HL-60 (cell line): ENCODE measurements around the gene FBXW4.

Experiments
- GABPA ChIP-seq: IDR thresholded peaks from 2 replicates; pipeline ENCODE4 v1.6.1; 2012; ENCODE audit warnings: low read depth
- POLR2AphosphoS5 ChIP-seq: IDR thresholded peaks from 2 replicates; pipeline ENCODE4 v1.6.1; 2012; ENCODE audit warnings: low read depth
- SPI1 ChIP-seq: IDR thresholded peaks from 2 replicates; pipeline ENCODE4 v1.6.1; 2012; ENCODE audit warnings: low read depth, mild to moderate bottlenecking, borderline replicate concordance
- TF ChIP-seq, protein P1 (sequence below): IDR thresholded peaks from one replicate; pipeline ENCODE4 v1.5.1; 2011; ENCODE audit warnings: low read length, control low read depth, inconsistent platforms; ENCODE audit not compliant: insufficient read depth
- TF ChIP-seq, protein P2 (sequence below): IDR thresholded peaks from 2 replicates; pipeline ENCODE4 v1.6.1; 2012; ENCODE audit warnings: low read depth; ENCODE audit not compliant: insufficient replicate concordance

DNA sequence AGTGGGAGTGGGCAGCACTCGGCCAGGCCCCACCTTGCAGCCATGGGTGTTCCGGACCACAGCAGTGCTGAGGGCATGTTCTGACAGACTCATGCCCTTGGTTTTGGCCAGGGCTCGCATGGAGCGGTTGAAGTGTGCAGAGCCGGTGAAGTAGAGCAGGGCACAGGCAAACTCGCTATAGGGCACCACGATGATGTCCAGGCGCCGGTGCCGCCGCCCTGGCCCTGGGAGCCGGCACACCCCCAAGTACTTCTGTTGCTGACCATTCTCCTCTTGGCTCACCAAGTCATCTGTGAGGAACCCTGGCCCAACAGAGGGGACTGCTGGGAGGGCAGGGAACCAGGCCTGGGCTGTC is 115.5 kb downstream of the FBXW4 start:
- TF ChIP-seq, protein P1, sequence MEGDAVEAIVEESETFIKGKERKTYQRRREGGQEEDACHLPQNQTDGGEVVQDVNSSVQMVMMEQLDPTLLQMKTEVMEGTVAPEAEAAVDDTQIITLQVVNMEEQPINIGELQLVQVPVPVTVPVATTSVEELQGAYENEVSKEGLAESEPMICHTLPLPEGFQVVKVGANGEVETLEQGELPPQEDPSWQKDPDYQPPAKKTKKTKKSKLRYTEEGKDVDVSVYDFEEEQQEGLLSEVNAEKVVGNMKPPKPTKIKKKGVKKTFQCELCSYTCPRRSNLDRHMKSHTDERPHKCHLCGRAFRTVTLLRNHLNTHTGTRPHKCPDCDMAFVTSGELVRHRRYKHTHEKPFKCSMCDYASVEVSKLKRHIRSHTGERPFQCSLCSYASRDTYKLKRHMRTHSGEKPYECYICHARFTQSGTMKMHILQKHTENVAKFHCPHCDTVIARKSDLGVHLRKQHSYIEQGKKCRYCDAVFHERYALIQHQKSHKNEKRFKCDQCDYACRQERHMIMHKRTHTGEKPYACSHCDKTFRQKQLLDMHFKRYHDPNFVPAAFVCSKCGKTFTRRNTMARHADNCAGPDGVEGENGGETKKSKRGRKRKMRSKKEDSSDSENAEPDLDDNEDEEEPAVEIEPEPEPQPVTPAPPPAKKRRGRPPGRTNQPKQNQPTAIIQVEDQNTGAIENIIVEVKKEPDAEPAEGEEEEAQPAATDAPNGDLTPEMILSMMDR: no peak
- TF ChIP-seq, protein P2, sequence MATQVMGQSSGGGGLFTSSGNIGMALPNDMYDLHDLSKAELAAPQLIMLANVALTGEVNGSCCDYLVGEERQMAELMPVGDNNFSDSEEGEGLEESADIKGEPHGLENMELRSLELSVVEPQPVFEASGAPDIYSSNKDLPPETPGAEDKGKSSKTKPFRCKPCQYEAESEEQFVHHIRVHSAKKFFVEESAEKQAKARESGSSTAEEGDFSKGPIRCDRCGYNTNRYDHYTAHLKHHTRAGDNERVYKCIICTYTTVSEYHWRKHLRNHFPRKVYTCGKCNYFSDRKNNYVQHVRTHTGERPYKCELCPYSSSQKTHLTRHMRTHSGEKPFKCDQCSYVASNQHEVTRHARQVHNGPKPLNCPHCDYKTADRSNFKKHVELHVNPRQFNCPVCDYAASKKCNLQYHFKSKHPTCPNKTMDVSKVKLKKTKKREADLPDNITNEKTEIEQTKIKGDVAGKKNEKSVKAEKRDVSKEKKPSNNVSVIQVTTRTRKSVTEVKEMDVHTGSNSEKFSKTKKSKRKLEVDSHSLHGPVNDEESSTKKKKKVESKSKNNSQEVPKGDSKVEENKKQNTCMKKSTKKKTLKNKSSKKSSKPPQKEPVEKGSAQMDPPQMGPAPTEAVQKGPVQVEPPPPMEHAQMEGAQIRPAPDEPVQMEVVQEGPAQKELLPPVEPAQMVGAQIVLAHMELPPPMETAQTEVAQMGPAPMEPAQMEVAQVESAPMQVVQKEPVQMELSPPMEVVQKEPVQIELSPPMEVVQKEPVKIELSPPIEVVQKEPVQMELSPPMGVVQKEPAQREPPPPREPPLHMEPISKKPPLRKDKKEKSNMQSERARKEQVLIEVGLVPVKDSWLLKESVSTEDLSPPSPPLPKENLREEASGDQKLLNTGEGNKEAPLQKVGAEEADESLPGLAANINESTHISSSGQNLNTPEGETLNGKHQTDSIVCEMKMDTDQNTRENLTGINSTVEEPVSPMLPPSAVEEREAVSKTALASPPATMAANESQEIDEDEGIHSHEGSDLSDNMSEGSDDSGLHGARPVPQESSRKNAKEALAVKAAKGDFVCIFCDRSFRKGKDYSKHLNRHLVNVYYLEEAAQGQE: no peak
- TF ChIP-seq POLR2AphosphoS5 (no peak; the same call in 1 of the 2 replicates), GABPA (no peak), SPI1 (no peak)
